IMR-90 (cell line): ENCODE results near the gene KRT222.

ENCODE experiments used
- BHLHE40 ChIP-seq: fragments of 150-350 bp; IDR thresholded peaks from 2 replicates; pipeline ENCODE4 v1.6.1; 2016; ENCODE audit warnings: mild to moderate bottlenecking, low read depth, low read length
- CTCF ChIP-seq: conservative IDR thresholded peaks from 2 replicates; pipeline ENCODE4 v1.5.1; 2012; ENCODE audit warnings: mild to moderate bottlenecking, low read depth, low read length, improper control_type of control experiment
- ELK1 ChIP-seq: fragments of 150-350 bp; IDR thresholded peaks from 2 replicates; pipeline ENCODE4 v1.6.1; 2016; ENCODE audit warnings: low read depth, mild to moderate bottlenecking, low read length, moderate library complexity, borderline replicate concordance
- MAFK ChIP-seq: IDR thresholded peaks from 2 replicates; pipeline ENCODE4 v1.6.1; 2012; ENCODE audit warnings: low read depth, low read length, improper control_type of control experiment
- MAZ ChIP-seq: IDR thresholded peaks from 2 replicates; pipeline ENCODE4 v1.6.1; 2012; ENCODE audit warnings: low read depth, mild to moderate bottlenecking, low read length, improper control_type of control experiment, moderate library complexity, borderline replicate concordance
- POLR2A ChIP-seq: IDR thresholded peaks from 2 replicates; pipeline ENCODE4 v1.6.1; 2012; ENCODE audit warnings: mild to moderate bottlenecking, low read depth, low read length
- RAD21 ChIP-seq: IDR thresholded peaks from 2 replicates; pipeline ENCODE4 v1.6.1; 2012; ENCODE audit warnings: low read length, improper control_type of control experiment
- SMC3 ChIP-seq: fragments of 150-350 bp; IDR thresholded peaks from 2 replicates; pipeline ENCODE4 v1.6.1; 2016; ENCODE audit warnings: low read depth, mild to moderate bottlenecking, antibody characterized with exemption, low read length, moderate library complexity
- USF2 ChIP-seq: fragments of 150-350 bp; IDR thresholded peaks from 2 replicates; pipeline ENCODE4 v1.6.1; 2017; ENCODE audit warnings: mild to moderate bottlenecking, antibody characterized with exemption, low read length, low read depth

GRCh38 chr17:40613467-40614154 lies 51.4 kb downstream of the KRT222 start:
- TF ChIP-seq CTCF (no peak), POLR2A (no peak), MAFK (no peak), USF2 (no peak), SMC3 (no peak), MAZ (no peak), BHLHE40 (no peak), RAD21 (no peak), ELK1 (no peak)
